Ishikawa (cell line): ENCODE measurements around the gene YTHDF1.

Source experiments
- CEBPB ChIP-seq: IDR thresholded peaks from 2 replicates; pipeline ENCODE4 v1.6.1; 2012
- CREB1 ChIP-seq: IDR thresholded peaks from 2 replicates; pipeline ENCODE4 v1.6.1; 2012; ENCODE audit warnings: low read depth
- EGR1 ChIP-seq: IDR thresholded peaks from 2 replicates; pipeline ENCODE4 v1.6.1; 2012
- EP300 ChIP-seq: IDR thresholded peaks from 2 replicates; pipeline ENCODE4 v1.6.1; 2012; ENCODE audit warnings: borderline replicate concordance
- FOXM1 ChIP-seq: IDR thresholded peaks from 2 replicates; pipeline ENCODE4 v1.6.1; 2012; ENCODE audit warnings: low read depth, borderline replicate concordance
- MAX ChIP-seq: IDR thresholded peaks from 2 replicates; pipeline ENCODE4 v1.6.1; 2012
- NFIC ChIP-seq: IDR thresholded peaks from 2 replicates; pipeline ENCODE4 v1.6.1; 2012
- RAD21 ChIP-seq: IDR thresholded peaks from 2 replicates; pipeline ENCODE4 v1.6.1; 2012; ENCODE audit warnings: low read depth
- REST ChIP-seq: IDR thresholded peaks from 2 replicates; pipeline ENCODE4 v1.6.1; 2012; ENCODE audit warnings: low read depth, mild to moderate bottlenecking
- TAF1 ChIP-seq: IDR thresholded peaks from 2 replicates; pipeline ENCODE4 v1.6.1; 2012; ENCODE audit warnings: low read depth, mild to moderate bottlenecking
- TCF12 ChIP-seq: IDR thresholded peaks from 2 replicates; pipeline ENCODE4 v1.6.1; 2012; ENCODE audit warnings: low read depth
- TEAD4 ChIP-seq: IDR thresholded peaks from 2 replicates; pipeline ENCODE4 v1.6.1; 2012
- USF1 ChIP-seq: IDR thresholded peaks from 2 replicates; pipeline ENCODE4 v1.6.1; 2012
- YY1 ChIP-seq: IDR thresholded peaks from 2 replicates; pipeline ENCODE4 v1.6.1; 2012; ENCODE audit warnings: low read depth
- ZBTB7A ChIP-seq: IDR thresholded peaks from 2 replicates; pipeline ENCODE4 v1.6.1; 2012; ENCODE audit warnings: low read depth

The YTHDF1 gene

GRCh38 chr20:63150911-63151531 lies 64.9 kb downstream of the YTHDF1 start:
- TF ChIP-seq MAX (no peak), ZBTB7A (no peak), TAF1 (no peak), EGR1 (no peak), TCF12 (no peak), REST (no peak), EP300 (no peak), NFIC (no peak), CEBPB (no peak)

GRCh38 chr20:63150391-63150898 lies 65.5 kb downstream of the YTHDF1 start:
- TF ChIP-seq RAD21 (no peak), CREB1 (no peak), EGR1 (no peak), TEAD4 (no peak), EP300 (no peak), TCF12 (no peak), REST (no peak), YY1 (no peak), NFIC (no peak), CEBPB (no peak), FOXM1 (no peak), ZBTB7A (no peak), MAX (no peak), USF1 (no peak)

GRCh38 chr20:63149531-63150192 lies 66.3 kb downstream of the YTHDF1 start:
- TF ChIP-seq TAF1 = no peak
- no peak for TF ChIP-seq TEAD4
- no peak for TF ChIP-seq ZBTB7A
- TF ChIP-seq CREB1 = no peak
- TF ChIP-seq TCF12 = no peak
- no peak for TF ChIP-seq EP300
- TF ChIP-seq YY1 = no peak
- no peak for TF ChIP-seq MAX
- no peak for TF ChIP-seq USF1
- TF ChIP-seq NFIC = no peak
- TF ChIP-seq CEBPB = no peak
- TF ChIP-seq FOXM1 = no peak
- no peak for TF ChIP-seq EGR1
- no peak for TF ChIP-seq RAD21
- no peak for TF ChIP-seq REST

GRCh38 chr20:63148696-63149095 lies 67.2 kb downstream of the YTHDF1 start:
- TF ChIP-seq REST (no peak), FOXM1 (no peak), MAX (no peak), ZBTB7A (no peak), USF1 (no peak), CREB1 (no peak), NFIC (no peak), RAD21 (no peak), EP300 (no peak), CEBPB (no peak)
